HTERT RPE-1 (cell line): Measurements from ENCODE around the gene SARDH.
"Not testable (repeated sequence)": the region's sequence is repeated elsewhere in the genome, so short reads cannot be mapped to it uniquely, and the experiment has no call there.

Source experiments
- in situ Hi-C: fragments of 300-500 bp; cut with MboI; formaldehyde crosslinking; loops from 4 replicates; pipeline ENCODE4 v1.14.3; 2020; ENCODE audit warnings: low sequenced_read_pairs

The SARDH gene

GRCh38 chr9:133686642-133687575 lies 51.2 kb downstream of the SARDH start:
- in situ Hi-C loops, result no loop called here

- in situ Hi-C loops, result no loop called here
Observed at GRCh38 chr9:133685653-133686609, 52.2 kb downstream of the SARDH start.

- in situ Hi-C loops, result no loop called here
Observed at GRCh38 chr9:133684936-133685361, 53.2 kb downstream of the SARDH start.

GRCh38 chr9:133684121-133684935 lies 53.8 kb downstream of the SARDH start:
- in situ Hi-C loops, result no loop called here

GRCh38 chr9:133683586-133684120 lies 54.5 kb downstream of the SARDH start:
- in situ Hi-C loops, result no loop called here

- in situ Hi-C loops, result no loop called here
Observed at GRCh38 chr9:133682818-133683585, 55.1 kb downstream of the SARDH start.

- in situ Hi-C loops, result no loop called here
Observed at GRCh38 chr9:133681658-133682306, 56.4 kb downstream of the SARDH start.

GRCh38 chr9:133680976-133681657 lies 57.0 kb downstream of the SARDH start:
- in situ Hi-C loops, result no loop called here

- in situ Hi-C loops, result no loop called here
Observed at GRCh38 chr9:133680250-133680975, 57.7 kb downstream of the SARDH start.

GRCh38 chr9:133679466-133680061 lies 58.6 kb downstream of the SARDH start:
- in situ Hi-C loops, result no loop called here

GRCh38 chr9:133679056-133679455 lies 59.1 kb downstream of the SARDH start:
- in situ Hi-C loops, result no loop called here

- in situ Hi-C loops, result no loop called here
Observed at GRCh38 chr9:133677126-133678010, 60.8 kb downstream of the SARDH start.

- in situ Hi-C loops, result no loop called here
Observed at GRCh38 chr9:133676450-133676849, 61.7 kb downstream of the SARDH start.

- in situ Hi-C loops, result not testable (repeated sequence)
Observed at GRCh38 chr9:133675796-133676195, 62.4 kb downstream of the SARDH start.

GRCh38 chr9:133674091-133674490 lies 64.1 kb downstream of the SARDH start:
- in situ Hi-C loops, result no loop called here

GRCh38 chr9:133673258-133673655 lies 64.9 kb downstream of the SARDH start:
- in situ Hi-C loops, result no loop called here
